Lower leg skin (tissue), 4 donors: Measurements from ENCODE around the gene ARSB. TPM values are rescaled to one million over a fixed set of nuclear protein-coding genes. Genes with fewer than 3 reads are reported as not detected.

Experiments used
- DNase-seq, 2 donors: peaks; one replicate each; pipeline ENCODE4 v3.0.0-alpha.2; 2019; ENCODE audit warnings: low spot score in 2 of 2
- H3K4me3 ChIP-seq: fragments of 200-600 bp; sonication (generic); 2 replicates; pipeline ENCODE4 v1.5.1; 2017; ENCODE audit warnings: mild to moderate bottlenecking, low read depth; ENCODE audit not compliant: poor library complexity, severe bottlenecking
- POLR2A ChIP-seq, 2 donors: fragments of 450-650 bp; IDR thresholded peaks; one replicate each; pipeline ENCODE4 v1.6.1; 2016 to 2017; ENCODE audit warnings: antibody characterized with exemption in 2 of 2, mild to moderate bottlenecking in 1 of 2, moderate library complexity in 1 of 2
- WGBS, 2 donors: methylation state at CpG; one replicate each; pipeline ENCODE4 v1.1.5; 2018; 5-methylcytosine and 5-hydroxymethylcytosine counted together
- intact Hi-C: fragments of 100-400 bp; cut with DNase I; formaldehyde crosslinking; loops from one replicate; pipeline ENCODE4 v1.15.0; 2023; ENCODE audit warnings: low total_unique reads
- total RNA-seq, 4 donors: library from RNA; depleted of rRNA; stranded (reverse); fragments of >200 nt; gene quantifications; one replicate each; pipeline ENCODE4 v1.1.0, GENCODE V29; 2016
- TF ChIP-seq, protein P1 (sequence below), 3 donors: fragments of 450-650 bp; IDR thresholded peaks; one replicate each; pipeline ENCODE4 v1.5.1; 2016; ENCODE audit warnings: antibody characterized with exemption in 3 of 3, mild to moderate bottlenecking in 3 of 3, moderate library complexity in 2 of 3

The ARSB gene
- total RNA-seq, 4 donors from 2014 or later, result 2.0 to 5.5 (median 2.4) TPM

DNA sequence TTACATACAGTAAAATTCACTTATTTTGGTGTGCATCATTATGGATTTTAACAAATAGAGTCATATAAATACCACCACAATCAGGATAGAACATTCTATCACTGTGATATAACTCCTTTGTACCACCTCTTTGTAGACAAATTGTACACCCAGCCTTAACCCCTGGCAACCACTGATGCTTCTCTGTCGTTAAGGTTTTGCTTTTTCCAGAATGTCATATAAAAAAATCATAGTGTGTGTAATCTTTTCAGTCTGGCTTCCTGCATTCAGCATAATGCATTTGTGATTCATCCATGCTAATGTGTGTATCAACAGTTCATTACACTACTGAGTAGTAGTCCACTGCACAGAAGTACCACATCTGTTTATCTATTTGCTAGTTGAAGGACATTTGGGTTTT lies 81.2 kb downstream of the ARSB start:
- no peak for DNase-seq
- H3K4me3 ChIP-seq, result no peak overlapping the region
- intact Hi-C loops, result no loop called here
- WGBS, 2 donors, result 41 to 52% methylated on average over 1 of the region's 1 CpG
- TF ChIP-seq POLR2A (IDR thresholded peaks at IDR 0.05), result no peak
- TF ChIP-seq, protein P1, sequence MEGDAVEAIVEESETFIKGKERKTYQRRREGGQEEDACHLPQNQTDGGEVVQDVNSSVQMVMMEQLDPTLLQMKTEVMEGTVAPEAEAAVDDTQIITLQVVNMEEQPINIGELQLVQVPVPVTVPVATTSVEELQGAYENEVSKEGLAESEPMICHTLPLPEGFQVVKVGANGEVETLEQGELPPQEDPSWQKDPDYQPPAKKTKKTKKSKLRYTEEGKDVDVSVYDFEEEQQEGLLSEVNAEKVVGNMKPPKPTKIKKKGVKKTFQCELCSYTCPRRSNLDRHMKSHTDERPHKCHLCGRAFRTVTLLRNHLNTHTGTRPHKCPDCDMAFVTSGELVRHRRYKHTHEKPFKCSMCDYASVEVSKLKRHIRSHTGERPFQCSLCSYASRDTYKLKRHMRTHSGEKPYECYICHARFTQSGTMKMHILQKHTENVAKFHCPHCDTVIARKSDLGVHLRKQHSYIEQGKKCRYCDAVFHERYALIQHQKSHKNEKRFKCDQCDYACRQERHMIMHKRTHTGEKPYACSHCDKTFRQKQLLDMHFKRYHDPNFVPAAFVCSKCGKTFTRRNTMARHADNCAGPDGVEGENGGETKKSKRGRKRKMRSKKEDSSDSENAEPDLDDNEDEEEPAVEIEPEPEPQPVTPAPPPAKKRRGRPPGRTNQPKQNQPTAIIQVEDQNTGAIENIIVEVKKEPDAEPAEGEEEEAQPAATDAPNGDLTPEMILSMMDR (IDR thresholded peaks at IDR 0.05), result no peak

DNA sequence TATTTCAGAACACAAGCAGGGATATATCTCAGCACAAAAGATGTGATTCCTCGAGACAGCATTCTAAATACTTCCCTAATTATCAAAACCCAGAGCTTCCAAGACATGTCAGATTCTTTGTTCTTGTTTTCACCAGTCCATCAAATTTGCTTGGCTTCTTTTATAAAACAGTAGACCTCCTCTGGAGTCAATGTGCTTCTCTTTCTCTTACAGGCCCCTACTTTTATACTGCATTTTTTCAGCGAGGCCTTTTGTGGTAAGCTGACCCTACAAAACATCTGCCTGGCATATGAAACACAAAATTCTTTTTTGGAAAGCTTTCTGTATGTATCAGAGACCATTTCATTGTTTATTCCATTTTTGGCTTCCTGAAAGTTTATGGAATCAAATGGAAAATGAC lies 81.8 kb downstream of the ARSB start:
- whole genome bisulfite sequencing, 2 donors, result 66 to 79% methylated on average over 2 of the region's 2 CpGs
- intact Hi-C loops, result no loop called here

DNA sequence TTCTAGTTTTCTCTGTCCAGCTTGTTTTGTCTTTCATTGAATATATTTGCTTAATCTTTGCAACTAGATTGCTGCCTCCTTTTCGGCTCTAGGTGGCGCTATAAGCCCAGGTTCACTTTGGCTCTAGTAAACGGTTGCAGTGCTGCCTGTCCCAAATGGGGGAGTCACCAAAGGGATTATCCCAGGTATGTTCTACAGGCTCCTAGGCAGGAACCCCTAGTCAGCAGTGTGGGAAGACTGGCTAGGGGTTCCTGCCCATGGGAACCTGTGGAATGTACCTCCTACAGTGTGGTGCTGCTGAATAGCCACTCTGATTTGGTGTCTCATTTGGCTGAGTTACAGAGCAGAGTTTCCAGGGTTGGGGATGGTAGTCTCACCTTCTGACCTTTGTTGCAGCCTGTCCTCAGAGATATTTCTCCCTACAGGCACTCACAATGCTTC lies 85.2 kb downstream of the ARSB start:
- no peak overlapping the region for H3K4me3 ChIP-seq
- 26 to 27% methylated on average over 3 of the region's 3 CpGs for WGBS, 2 donors
- no peak for DNase-seq
- TF ChIP-seq POLR2A (IDR thresholded peaks at IDR 0.05), result no peak
- TF ChIP-seq, protein P1 (IDR thresholded peaks at IDR 0.05), result no peak
- intact Hi-C loops, result no loop called here

More for the DNA sequence above, 81.8 kb downstream of the ARSB start:
- DNase-seq, result no peak
- H3K4me3 ChIP-seq, result no peak overlapping the region
- TF ChIP-seq, protein P1 (IDR thresholded peaks at IDR 0.05), result no peak
- TF ChIP-seq POLR2A (IDR thresholded peaks at IDR 0.05), result no peak

DNA sequence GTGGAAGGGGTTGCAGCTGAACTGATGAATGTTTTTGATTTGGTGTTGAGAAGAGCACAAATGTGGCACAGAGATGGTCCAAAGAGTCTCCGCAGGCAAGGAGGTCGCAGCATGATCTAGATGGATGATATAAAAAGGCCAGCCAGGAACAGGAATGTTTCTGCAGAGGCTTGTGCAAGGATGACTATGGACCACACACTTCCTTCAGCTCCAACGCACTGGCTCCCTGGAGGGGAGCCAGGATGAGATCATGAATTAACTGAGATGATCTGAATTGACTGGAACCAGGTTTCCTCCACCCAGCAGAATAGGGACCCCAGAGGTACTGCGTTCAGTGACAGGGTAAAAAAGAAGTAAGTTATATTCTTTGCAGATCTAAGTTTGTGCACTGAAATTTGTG lies 89.0 kb downstream of the ARSB start:
- intact Hi-C loops, result no loop called here
- DNase-seq, result no peak
- TF ChIP-seq, protein P1 (IDR thresholded peaks at IDR 0.05), result no peak
- H3K4me3 ChIP-seq, result no peak overlapping the region
- WGBS, 2 donors, result 47 to 53% methylated on average over 4 of the region's 4 CpGs

DNA sequence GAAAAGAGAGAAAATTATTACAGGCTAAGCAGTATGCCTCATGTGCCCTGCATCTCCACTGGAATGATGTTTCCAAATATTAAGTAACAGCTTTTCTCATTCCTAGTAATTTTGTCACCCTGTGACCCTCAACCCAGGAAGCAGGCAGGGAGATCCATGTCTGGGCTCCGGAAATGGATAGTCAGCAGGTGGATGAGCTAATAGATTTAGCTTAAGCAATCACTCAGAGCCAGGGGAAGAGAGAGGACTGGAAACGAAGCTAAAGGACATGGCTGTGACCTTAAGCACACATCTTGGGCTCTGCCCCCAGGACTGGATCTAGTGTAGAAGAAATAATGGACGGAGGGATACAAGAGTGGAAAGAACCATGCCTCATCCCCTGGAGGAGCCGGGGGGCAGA lies 89.5 kb downstream of the ARSB start:
- TF ChIP-seq, protein P1 (IDR thresholded peaks at IDR 0.05), result no peak
- no peak for TF ChIP-seq POLR2A (IDR thresholded peaks at IDR 0.05)
- 77 to 80% methylated on average over 4 of the region's 4 CpGs for WGBS, 2 donors
- H3K4me3 ChIP-seq, result no peak overlapping the region
- intact Hi-C loops, result no loop called here
- no peak for DNase-seq

DNA sequence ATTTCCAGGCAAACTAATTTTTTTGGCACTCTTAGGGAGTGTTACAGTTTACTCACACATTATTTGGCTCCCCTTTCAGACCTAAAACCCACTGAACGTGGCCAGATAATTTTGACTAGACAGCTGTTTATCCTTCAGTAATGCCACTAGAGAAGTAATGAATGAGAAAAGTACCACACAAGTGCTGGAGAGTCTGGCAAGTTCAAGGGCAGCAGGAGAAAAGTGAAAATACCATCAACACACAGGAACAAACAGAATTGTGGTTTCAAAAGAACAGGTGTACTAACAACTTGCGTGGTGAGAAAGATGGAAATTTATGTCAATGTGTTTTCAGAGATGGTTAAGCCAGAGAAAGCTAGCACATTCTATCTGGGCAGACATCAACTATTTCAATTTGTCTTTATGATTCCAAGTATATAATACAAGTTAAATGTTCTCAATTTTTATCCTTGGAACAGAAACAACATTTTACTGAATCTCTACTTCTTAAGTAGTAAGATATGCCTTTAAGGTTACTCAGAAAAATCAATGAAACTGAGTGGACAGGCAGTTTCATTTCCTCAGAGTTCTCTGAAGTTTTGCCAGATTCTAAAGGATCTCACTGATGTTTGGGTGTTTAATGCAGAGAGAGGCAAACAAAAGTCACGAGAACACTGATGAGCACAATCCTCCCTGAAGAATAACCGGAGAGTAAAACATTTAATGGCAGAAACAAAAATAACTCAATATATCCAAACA lies 91.0 kb downstream of the ARSB start:
- H3K4me3 ChIP-seq, result no peak overlapping the region
- no peak for DNase-seq
- intact Hi-C loops, result no loop called here
- TF ChIP-seq, protein P1 (IDR thresholded peaks at IDR 0.05), result no peak
- no peak for TF ChIP-seq POLR2A (IDR thresholded peaks at IDR 0.05)
- WGBS, 2 donors, result 67 to 70% methylated on average over 4 of the region's 4 CpGs
